Hepatocyte (in vitro differentiated cells): ENCODE measurements around the gene XPO1.

Experiments
- CTCF ChIP-seq: fragments of 200-600 bp; sonication (generic); IDR thresholded peaks from 2 replicates; pipeline ENCODE4 v1.5.1; 2016; ENCODE audit warnings: antibody characterized with exemption, mild to moderate bottlenecking; ENCODE audit not compliant: poor library complexity
- EZH2 ChIP-seq: fragments of 200-600 bp; sonication (generic); IDR thresholded peaks from 2 replicates; pipeline ENCODE4 v1.6.1; 2016; ENCODE audit warnings: antibody characterized with exemption, mild to moderate bottlenecking, borderline replicate concordance

GRCh38 chr2:61452392-61452791 lies 85.8 kb downstream of the XPO1 start:
- TF ChIP-seq EZH2 (no peak), CTCF (no peak)
